Fibroblast of peridontal ligament (primary cell): ENCODE data around the gene LILRA2.
"Not testable (repeated sequence)": the region's sequence is repeated elsewhere in the genome, so short reads cannot be mapped to it uniquely, and the experiment has no call there.

Experiments
- DNase-seq: peaks from one replicate; pipeline ENCODE4 v3.0.0-alpha.2; 2010; ENCODE audit errors: extremely low read depth

Gene LILRA2

DNA sequence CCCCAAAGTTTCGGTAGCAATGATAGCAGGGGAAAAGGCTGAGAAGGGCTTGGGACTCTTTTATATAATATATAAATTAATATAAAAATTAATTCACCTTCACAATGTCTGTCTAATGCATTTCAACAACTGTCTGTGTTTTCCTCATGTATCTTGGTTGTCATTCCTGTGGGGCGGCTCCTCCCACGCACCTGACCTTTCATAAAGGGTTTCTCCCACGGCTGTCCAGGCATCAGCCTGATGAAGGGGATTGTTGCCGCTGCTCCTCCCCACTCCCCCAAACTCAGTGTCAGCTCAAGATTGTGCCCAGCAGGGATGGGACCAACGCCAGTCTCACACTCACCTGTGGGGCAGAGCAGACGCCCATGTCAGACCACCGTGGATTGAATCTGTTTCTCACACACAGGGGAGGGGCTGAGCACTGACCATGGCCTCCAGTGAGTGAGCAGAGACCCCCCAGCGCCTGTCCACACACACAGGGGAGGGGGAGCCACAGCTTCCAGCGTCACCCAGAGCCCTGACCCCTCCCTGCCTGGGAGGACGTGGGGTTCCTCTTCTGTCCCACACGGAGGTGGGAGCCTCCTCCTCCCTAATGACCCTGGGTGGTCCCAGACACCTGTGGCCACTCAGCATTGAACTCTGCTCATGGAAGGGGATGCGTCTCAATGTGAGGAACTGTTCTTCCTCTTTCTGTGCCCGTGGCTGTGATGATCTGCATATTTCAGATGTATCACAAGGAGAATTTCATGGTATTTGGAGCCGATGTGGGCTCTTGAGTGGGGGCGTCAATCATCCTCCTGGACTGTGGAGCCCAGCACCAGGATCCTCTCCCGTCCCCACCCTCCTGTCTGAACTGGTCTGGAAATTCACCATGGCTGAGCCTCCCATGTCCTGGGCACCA lies 1.6 kb upstream of the LILRA2 start:
- DNase-seq = not testable (repeated sequence)

DNA sequence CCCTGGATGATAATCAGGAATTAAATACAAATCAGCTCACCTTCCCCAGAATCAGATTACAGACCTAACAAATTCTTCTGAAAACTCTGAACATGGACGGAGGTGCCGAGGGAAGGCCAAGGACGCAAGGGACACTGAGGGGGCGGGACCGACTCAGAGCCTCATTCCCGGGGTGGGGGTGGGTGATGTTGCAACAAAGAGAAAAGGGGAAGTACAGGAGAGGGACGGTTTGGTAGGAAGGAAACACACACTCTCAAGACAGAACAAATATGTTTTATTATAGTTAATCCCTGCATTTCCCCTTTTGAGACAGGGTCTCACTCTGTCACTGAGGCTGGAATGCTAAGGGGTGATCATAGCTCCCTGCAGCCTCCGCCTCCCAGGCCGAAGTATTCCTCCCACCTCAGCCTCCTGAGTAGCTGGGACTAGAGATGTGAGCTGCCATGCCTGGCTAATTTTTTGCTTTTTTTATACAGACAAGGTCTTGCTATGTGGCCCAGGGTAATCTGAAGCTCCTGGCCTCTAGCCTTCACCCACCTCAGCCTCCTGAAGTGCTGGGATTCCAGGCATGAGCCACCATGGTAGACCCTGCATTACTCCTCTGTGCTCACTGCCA lies 786 bp upstream of the LILRA2 start:
- DNase-seq = no peak

DNA sequence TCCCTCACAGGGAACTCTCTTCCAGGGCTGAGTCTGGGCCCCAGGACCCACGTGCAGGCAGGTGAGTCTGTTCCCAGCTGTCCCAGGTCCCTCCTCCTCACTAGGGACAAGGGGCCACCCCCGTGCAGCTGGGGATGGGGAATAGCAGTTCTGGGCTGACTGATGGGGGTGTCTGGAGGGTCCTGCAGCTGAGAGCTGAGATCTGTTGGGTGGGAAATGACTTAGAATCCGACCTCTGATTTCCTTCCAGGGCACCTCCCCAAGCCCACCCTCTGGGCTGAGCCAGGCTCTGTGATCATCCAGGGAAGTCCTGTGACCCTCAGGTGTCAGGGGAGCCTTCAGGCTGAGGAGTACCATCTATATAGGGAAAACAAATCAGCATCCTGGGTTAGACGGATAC lies 461 bp downstream of the LILRA2 start:
- no peak for DNase-seq

DNA sequence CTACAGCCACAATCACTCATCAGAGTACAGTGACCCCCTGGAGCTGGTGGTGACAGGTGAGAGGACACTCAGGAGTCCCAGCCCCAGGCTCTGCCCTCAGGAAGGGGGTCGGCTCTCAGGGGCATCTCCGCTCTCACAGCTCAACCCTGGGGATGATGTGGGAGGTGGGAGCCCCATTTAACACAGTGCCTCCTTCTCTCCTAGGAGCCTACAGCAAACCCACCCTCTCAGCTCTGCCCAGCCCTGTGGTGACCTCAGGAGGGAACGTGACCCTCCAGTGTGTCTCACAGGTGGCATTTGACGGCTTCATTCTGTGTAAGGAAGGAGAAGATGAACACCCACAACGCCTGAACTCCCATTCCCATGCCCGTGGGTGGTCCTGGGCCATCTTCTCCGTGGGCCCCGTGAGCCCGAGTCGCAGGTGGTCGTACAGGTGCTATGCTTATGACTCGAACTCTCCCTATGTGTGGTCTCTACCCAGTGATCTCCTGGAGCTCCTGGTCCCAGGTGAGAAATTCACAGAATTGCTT lies 1.0 kb downstream of the LILRA2 start:
- DNase-seq = no peak

DNA sequence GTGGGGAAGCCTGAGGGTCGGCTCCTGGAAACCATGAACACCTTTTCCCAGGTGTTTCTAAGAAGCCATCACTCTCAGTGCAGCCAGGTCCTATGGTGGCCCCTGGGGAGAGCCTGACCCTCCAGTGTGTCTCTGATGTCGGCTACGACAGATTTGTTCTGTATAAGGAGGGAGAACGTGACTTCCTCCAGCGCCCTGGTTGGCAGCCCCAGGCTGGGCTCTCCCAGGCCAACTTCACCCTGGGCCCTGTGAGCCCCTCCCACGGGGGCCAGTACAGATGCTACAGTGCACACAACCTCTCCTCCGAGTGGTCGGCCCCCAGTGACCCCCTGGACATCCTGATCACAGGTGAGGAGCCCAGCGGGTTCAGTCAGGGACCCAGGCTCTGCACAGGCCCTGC lies 1.6 kb downstream of the LILRA2 start:
- not testable (repeated sequence) for DNase-seq

DNA sequence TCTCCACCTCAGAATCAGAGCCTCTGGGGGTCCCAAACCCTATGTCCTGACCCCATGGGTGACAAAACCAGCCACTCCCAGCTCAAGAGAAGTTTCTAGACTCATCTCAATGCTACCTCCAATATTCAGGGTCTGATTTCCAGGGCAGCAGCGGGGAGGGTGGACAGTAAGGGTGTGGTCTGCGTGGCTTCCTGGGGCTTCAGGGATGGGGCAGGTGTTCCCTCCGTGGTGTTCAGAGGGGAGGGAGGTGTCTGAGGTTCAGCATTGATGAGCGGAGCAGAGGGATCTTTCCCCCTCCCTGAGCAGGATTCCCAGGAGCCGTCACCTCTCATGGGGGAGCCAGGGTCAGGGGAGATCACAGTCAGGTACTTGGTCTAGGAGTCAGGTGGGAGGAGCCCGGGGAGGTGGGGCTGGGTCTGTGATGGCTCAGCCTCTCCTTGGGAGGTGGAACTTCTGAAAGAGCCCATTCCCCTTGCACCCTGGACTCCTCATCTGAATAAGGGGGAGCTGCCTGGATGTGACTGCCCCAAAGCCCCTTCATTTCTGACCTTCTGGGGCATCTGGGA lies 2.9 kb downstream of the LILRA2 start:
- no peak for DNase-seq

DNA sequence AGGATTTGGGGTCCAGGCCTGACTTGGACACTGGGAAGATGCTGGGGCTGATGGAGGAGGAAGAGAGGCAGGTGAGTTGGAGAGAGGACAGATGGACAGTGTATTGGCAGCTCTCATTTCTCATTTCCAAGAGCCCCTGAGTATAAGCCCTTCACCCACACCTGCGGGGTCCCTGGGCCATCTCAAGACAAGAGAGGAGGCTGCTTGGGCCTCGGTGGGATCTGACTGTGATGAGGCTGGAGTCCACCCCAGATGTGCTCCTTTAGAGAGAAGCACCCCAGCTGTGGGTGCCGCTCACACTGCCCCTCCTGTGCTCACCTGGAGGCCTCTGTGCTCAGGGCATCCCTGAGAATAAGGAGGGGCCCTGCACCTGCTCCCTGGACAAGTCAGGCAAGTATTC lies 3.7 kb downstream of the LILRA2 start:
- DNase-seq = no peak

DNA sequence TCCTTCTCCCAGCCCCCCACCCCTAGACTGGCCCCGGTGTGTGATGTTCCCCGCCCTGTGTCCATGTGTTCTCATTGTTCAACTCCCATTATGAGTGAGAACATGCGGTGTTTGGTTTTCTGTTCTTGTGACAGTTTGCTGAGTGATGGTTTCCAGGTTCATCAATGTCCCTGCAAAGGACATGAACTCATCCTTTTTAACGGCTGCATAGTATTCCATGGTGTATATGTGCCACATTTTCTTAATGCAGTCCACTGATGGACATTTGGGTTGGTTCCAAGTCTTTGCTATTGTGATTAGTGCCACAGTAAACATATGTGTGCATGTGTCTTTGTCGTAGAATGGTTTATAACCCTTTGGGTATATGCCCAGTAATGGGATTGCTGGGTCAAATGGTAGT lies 4.7 kb downstream of the LILRA2 start:
- not testable (repeated sequence) for DNase-seq

DNA sequence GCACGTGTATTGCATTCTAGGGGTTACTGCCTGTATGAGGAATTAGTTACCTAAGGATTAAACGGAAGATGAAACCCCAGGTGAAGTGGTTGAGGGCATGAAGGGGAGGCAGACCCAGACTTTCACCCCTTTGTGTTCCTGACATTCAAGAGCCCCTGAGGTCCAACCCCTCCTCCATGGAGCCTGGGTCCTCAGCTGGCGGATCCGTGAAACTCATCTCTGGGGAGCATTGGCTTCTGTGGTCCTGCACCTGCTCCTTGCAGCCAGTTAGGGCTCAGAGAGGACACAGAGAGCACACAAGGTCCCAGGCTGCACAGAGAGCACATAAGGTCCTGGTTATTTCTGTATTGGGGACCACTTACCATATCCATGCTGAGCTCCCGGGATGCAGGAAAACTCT lies 12.8 kb downstream of the LILRA2 start:
- no peak for DNase-seq

DNA sequence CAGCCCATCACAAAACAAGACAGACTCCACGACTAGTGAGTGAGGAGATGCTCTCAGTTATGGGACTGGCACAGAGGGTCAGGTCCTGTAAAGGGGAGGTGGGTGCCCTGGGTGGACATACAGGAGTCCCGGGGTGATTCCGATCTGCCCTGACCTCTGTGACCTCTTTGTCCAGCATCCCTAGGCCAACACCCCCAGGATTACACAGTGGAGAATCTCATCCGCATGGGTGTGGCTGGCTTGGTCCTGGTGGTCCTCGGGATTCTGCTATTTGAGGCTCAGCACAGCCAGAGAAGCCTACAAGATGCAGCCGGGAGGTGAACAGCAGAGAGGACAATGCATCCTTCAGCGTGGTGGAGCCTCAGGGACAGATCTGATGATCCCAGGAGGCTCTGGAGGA lies 13.4 kb downstream of the LILRA2 start:
- DNase-seq = no peak

DNA sequence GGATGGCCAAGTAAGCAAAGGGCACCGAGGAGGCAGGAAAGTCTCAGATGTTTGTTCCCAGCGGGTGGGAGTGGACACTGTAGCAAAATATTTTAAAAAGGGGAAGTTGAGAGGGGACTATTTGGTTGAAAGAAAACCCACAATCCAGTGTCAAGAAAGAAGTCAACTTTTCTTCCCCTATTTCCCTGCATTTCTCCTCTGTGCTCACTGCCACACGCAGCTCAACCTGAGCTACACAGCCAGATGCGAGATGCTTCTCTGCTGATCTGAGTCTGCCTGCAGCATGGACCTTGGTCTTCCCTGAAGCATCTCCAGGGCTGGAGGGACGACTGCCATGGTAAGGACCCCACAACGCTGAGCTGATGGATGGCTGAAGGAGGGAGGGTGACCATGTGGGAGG lies 19.9 kb downstream of the LILRA2 start, which contains the start of gene LILRA1:
TSS of gene LILRA1 (plus strand) at position 188 of the 400 bp plus-strand sequence. CDS start 613 bp downstream, outside the sequence.
- DNase-seq = not testable (repeated sequence)

DNA sequence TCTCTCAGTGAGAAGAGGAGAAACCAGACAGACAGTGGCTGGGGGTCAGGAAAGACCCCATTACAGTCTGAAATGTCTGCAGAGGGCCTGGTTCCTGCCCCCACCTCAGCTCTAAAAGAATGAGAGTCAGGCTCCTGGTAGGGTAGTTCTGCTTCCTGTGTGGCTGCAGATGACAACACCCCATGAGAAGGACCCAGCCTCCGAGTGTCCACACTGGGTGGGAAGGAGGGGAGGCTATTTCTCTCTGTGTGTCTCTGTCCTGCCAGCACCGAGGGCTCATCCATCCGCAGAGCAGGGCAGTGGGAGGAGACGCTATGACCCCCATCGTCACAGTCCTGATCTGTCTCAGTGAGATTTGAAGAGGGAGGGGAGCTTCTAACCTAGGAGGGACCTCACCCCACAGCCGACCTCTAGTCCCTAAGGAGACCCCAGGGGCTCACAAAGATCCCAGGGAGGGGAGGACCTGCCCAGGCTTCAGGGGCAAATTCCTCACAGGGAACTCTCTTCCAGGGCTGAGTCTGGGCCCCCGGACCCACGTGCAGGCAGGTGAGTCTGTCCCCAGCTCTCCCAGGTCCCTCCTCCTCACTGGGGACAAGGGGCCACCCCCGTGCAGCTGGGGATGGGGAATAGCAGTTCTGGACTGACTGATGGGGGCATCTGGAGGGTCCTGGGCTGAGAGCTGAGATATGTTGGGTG lies 20.5 kb downstream of the LILRA2 start:
- not testable (repeated sequence) for DNase-seq

DNA sequence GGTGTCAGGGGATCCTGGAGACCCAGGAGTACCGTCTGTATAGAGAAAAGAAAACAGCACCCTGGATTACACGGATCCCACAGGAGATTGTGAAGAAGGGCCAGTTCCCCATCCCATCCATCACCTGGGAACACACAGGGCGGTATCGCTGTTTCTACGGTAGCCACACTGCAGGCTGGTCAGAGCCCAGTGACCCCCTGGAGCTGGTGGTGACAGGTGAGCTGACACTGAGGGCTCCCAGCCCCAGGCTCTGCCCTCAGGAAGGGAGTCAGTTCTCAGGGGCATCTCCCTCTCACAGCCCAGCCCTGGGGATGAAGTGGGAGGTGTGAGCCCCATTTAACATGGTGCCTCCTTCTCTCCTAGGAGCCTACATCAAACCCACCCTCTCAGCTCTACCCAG lies 21.1 kb downstream of the LILRA2 start:
- DNase-seq = no peak

DNA sequence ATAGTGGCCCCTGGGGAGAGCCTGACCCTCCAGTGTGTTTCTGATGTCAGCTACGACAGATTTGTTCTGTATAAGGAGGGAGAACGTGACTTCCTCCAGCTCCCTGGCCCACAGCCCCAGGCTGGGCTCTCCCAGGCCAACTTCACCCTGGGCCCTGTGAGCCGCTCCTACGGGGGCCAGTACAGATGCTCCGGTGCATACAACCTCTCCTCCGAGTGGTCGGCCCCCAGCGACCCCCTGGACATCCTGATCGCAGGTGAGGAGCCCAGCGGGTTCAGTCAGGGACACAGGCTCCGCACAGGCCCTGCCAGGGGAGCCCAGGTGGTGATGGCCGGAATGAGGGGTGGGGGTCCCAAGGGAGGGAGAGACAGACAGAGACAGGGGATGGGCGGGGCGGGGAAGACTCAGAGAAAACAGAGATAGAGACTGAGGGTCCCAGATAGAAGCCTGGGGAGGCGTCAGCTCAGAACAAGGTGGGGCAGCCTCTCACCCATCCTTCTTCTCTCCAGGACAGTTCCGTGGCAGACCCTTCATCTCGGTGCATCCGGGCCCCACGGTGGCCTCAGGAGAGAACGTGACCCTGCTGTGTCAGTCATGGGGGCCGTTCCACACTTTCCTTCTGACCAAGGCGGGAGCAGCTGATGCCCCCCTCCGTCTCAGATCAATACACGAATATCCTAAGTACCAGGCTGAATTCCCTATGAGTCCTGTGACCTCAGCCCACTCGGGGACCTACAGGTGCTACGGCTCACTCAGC lies 22.3 kb downstream of the LILRA2 start:
- not testable (repeated sequence) for DNase-seq

DNA sequence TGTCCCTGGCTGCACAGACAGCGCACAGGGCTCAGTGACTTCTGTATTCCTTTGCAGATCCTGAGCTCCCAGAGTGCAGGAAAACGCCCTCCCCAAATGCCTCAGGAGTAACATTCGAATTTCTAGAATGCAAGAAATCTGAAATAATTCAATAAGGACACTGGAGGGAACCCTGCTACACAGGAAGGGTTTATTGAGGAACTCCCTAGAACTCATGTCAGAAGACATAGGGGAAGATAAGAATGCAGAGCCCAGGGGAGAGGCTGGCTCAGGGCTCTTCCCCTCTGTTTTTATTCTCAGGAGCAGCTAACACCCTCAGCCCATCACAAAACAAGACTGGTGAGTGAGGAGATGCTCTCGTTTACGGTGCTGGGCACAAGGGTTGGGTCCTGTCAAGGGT lies 26.6 kb downstream of the LILRA2 start:
- DNase-seq = no peak

DNA sequence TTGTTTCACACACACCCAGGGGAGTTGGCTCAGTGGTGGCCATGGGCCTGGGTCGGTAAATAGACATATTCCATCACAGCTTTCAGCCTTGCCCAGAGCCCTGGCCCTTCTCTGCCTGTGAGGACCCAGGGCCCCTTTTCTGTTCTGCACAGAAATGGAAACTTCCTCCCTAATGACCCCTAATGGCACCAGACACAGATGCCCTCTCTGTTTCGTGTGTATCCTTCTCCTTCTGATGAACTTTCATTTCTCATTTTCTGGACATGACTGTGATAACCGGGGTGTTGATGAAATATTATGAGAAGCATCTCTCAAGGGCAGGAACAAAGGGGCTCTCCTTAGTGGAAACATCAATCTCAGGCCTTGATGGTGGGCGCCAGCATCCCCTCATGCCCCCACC lies 32.6 kb downstream of the LILRA2 start:
- no peak for DNase-seq

DNA sequence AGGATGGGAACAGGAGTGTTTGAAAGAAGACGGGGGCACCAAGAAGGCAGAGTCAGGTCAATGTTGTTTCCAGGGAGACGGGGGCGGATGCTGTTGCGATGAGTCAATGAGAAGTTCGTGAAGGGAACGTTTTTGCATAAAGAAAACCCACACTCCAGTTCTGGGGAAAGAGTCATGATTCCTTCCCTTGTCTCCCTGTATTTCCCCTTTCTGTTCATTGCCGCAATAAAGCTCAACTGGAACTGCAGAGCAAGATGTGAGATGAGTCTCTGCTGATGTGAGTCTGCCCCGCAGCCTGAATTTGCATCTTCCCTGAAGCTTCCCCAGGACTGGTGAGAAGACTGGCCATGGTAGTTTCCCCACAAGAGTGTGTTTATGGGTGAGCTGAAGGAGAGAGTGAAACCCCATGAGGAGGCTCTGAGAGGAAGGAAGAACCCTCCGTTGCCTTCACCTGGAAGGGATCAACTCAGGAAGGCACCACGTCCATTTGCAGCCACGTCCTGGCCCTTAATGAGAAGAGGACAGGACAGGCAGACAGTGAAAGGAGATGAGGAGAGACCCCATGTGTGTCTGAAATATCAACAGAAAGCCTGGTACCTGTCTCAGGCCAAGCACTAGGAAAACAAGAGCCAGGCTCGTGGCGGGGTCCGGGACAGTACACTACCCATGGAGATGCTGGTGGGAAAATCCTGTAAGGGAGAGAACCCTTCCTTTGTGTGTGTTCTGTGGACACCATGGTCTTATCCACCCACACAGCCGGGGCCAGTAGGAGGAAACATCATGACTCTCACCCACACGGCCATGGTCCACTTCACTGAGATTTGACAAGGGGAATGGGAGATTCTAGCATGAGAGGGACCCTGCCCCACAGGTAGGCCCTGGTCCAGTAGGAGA lies 33.5 kb downstream of the LILRA2 start:
- DNase-seq = no peak

DNA sequence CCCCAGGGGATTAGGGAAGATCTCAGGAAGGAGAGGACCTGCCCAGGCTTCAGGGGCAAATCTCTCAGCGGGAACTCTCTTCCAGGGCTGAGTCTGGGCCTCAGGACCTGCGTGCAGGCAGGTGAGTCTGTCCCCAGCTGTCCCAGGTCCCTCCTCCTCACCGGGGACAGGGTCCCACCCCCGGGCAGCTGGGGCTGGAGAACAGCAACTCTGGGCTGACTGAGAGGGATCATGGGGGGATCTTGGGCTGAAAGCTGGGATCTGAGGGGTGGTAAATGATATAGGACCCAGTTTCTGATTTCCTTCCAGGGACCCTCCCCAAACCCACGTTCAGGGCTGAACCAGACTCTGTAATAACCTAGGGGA lies 34.2 kb downstream of the LILRA2 start:
- DNase-seq = no peak

DNA sequence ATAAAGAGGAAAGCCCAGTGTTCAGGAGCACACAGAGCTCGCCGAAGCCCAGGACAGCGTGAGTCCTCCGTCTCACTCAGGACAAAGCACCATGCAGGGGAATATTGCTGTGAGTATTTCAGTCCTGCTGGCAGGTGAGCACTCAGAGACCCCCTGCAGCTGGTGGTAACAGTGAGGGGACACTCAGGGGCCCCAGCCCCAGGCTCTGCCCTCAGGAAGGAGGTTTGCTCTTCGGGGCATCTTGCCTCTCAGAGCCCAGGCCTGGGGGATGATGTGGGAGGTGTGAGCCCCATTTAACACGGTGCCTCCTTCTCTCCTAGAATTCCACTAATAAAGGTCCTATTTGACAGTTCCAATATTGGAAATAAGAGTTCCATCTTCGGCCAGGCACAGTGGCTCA lies 34.6 kb downstream of the LILRA2 start:
- no peak for DNase-seq

DNA sequence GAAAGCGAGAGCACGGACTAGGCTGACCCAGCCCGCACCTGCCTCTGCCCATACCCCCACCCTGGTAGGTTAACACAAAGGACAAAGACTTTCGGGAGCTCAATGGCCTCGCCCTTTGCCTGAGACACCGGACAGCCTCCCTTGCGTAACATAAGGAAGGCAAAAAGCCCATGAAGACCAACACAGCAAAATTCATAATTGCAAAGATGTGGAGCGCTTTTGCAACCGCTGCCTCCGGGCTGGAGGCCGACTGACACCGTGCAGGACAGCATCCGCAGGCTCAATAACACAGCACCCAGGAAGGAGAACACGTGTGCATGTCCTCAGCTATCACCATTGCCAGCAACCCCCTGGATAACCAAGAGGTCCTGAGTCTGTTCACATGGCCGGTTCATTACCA lies 35.2 kb downstream of the LILRA2 start:
- DNase-seq = no peak
